Natural killer cell (primary cell): Measurements from ENCODE around the gene SULT2B1. TPM values are rescaled to one million over a fixed set of nuclear protein-coding genes. Genes with fewer than 3 reads are reported as not detected.

Experiments
- ATAC-seq, 3 donors: fragments of 150-1000 bp in 2 of 3; fragments of 200-7000 bp in 1 of 3; cut with Tn5 transposase; 1 replicate in 1 of 3; 2 replicates in 2 of 3; pipeline ENCODE4 v1.10.0; 2021; ENCODE audit warnings: mild to moderate bottlenecking in 2 of 3, moderate library complexity in 2 of 3
- DNase-seq, 2 donors: peaks; one replicate each; pipeline versions ENCODE4 v3.0.0 to v3.0.0-alpha.2; 2013 to 2021; ENCODE audit warnings: mixed read lengths in 1 of 2
- H3K27ac ChIP-seq: one replicate; pipeline ENCODE4 v1.5.1; 2013; ENCODE audit warnings: mild to moderate bottlenecking, low read length
- H3K27me3 ChIP-seq: one replicate; pipeline ENCODE4 v1.6.1; 2013; ENCODE audit warnings: low read length; ENCODE audit not compliant: control insufficient read depth, insufficient read depth
- H3K36me3 ChIP-seq: one replicate; pipeline ENCODE4 v1.6.1; 2013; ENCODE audit warnings: low read length; ENCODE audit not compliant: control insufficient read depth, insufficient read depth
- H3K4me1 ChIP-seq: one replicate; pipeline ENCODE4 v1.6.1; 2013; ENCODE audit warnings: low read length; ENCODE audit not compliant: control insufficient read depth, insufficient read depth
- H3K4me3 ChIP-seq: one replicate; pipeline ENCODE4 v1.5.1; 2013; ENCODE audit warnings: low read length
- H3K9me3 ChIP-seq: one replicate; pipeline ENCODE4 v1.6.1; 2013; ENCODE audit warnings: low read length; ENCODE audit not compliant: control insufficient read depth, insufficient read depth
- H3K27ac Mint-ChIP-seq, 2 donors: one replicate each; pipeline ENCODE4 v1.8.0; 2022; ENCODE audit warnings: mild to moderate bottlenecking in 2 of 2, mixed read lengths in 2 of 2, moderate library complexity in 1 of 2
- H3K27me3 Mint-ChIP-seq, 2 donors: one replicate each; pipeline ENCODE4 v1.8.0; 2022; ENCODE audit warnings: low read depth in 2 of 2, mixed read lengths in 2 of 2
- H3K36me3 Mint-ChIP-seq: one replicate; pipeline ENCODE4 v1.8.0; 2022; ENCODE audit warnings: mixed read lengths
- H3K4me1 Mint-ChIP-seq, 2 donors: one replicate each; pipeline ENCODE4 v1.8.0; 2022; ENCODE audit warnings: mixed read lengths in 2 of 2
- H3K4me3 Mint-ChIP-seq: one replicate; pipeline ENCODE4 v1.8.0; 2022; ENCODE audit warnings: mild to moderate bottlenecking, moderate library complexity, mixed read lengths
- H3K9me3 Mint-ChIP-seq, 2 donors: one replicate each; pipeline ENCODE4 v1.8.0; 2022; ENCODE audit warnings: mixed read lengths in 2 of 2
- WGBS: methylation state at CpG from one replicate; pipeline ENCODE4 v1.1.7; 2013; ENCODE audit warnings: missing lambda C conversion rate; ENCODE audit not compliant: insufficient coverage; 5-methylcytosine and 5-hydroxymethylcytosine counted together
- intact Hi-C: fragments of 100-400 bp; cut with micrococcal nuclease; formaldehyde crosslinking; loops from one replicate; pipeline ENCODE4 v1.14.2; 2022
- total RNA-seq, 4 donors: library from RNA; stranded (reverse); fragments of 120-200 nt in 1 of 4; gene quantifications; one replicate each; pipeline versions ENCODE4 v1.2.3 to v1.2.4, GENCODE V29; 2013 to 2022
- TF ChIP-seq, protein P1 (sequence below): fragments of 200-600 bp; IDR thresholded peaks from one replicate; pipeline ENCODE4 v1.8.0; 2022; ENCODE audit warnings: antibody characterized with exemption

SULT2B1 gene
- total RNA-seq, 3 donors from 2014 or later (not counting 1 experiment from before 2014, with no cell fraction given), result 0.40 TPM; not detected in 2

DNA sequence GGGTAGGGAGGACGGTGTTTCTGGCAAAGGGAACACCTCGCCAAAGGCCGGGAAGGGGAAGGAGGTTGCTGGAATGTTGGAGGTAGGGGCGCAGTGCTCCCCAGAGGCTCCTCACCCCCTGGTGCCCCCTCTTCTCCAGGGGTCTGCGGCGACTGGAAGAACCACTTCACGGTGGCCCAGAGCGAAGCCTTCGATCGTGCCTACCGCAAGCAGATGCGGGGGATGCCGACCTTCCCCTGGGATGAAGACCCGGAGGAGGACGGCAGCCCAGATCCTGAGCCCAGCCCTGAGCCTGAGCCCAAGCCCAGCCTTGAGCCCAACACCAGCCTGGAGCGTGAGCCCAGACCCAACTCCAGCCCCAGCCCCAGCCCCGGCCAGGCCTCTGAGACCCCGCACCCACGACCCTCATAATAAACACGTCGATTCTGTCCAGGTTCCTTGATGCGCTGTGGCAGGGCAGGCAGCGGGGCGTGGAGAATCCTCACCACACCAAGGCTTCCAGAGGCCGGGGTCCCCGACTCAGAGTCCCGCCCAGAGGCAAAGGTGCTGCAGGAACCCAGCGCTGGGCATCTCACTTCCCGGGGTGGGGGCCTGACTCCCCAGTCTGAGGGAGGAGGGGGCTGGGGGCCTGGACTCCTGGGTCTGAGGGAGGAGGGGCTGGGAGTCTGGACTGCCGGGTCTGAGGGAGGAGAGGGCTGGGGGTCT, 47.2 kb downstream of the SULT2B1 start:
- Mint-ChIP-seq H3K36me3 (no peaks in the 10 kb centered on the region), H3K4me1 (no peaks in the 10 kb centered on the region), H3K27ac (no peak overlapping the region), H3K27me3 (peaks cover 0 to 3% of the 10 kb centered on the region in 2 donors), H3K9me3 (no peaks in the 10 kb centered on the region), H3K4me3 (no peak overlapping the region)
- WGBS, result 83% methylated on average over 30 of the region's 30 CpGs
- intact Hi-C loops, result no loop called here
- Histone ChIP-seq H3K4me3 (no peak overlapping the region), H3K27ac (no peak overlapping the region), H3K4me1 (peaks cover 9% of the 10 kb centered on the region), H3K36me3 (no peaks in the 10 kb centered on the region), H3K9me3 (no peaks in the 10 kb centered on the region), H3K27me3 (no peaks in the 10 kb centered on the region)
- no peak for ATAC-seq
- TF ChIP-seq, protein P1, sequence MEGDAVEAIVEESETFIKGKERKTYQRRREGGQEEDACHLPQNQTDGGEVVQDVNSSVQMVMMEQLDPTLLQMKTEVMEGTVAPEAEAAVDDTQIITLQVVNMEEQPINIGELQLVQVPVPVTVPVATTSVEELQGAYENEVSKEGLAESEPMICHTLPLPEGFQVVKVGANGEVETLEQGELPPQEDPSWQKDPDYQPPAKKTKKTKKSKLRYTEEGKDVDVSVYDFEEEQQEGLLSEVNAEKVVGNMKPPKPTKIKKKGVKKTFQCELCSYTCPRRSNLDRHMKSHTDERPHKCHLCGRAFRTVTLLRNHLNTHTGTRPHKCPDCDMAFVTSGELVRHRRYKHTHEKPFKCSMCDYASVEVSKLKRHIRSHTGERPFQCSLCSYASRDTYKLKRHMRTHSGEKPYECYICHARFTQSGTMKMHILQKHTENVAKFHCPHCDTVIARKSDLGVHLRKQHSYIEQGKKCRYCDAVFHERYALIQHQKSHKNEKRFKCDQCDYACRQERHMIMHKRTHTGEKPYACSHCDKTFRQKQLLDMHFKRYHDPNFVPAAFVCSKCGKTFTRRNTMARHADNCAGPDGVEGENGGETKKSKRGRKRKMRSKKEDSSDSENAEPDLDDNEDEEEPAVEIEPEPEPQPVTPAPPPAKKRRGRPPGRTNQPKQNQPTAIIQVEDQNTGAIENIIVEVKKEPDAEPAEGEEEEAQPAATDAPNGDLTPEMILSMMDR, result no peak
- no peak for DNase-seq

DNA sequence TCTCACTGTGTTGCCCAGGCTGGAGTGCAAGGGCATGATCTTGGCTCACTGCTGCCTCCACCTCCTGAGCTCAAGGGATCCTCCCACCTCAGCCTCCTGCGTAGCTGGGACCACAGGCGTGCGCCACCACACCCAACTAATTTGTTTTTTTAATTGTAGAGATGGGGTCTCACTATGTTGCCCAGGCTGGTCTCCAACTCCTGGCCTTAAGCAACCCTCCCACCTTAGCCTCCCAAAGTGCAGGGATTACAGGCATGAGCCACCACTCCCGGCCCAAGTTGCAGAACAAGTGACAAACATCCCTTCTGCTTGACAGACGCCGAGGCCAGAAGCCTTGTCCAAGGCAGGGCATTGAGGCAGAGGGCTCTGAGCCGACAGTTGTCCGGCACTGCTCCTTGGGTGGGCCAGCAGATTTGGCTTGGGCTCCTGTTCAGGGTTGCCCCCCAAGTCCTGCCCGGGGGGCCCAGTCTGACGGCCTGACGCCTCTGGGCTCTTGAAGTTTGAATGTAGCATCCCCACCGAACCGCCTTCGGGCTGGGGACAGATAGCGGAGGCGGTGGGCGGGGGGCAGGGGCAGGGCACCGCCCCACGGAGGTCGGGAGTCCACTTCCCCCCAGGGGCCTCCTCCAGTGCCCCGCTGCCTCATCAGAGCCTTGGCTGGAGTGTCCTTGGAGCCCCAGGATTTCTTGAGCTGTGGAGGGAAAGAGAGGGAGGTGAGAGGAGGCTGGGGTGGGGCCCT, 48.9 kb downstream of the SULT2B1 start:
- Histone ChIP-seq H3K9me3 (no peaks in the 10 kb centered on the region), H3K36me3 (no peaks in the 10 kb centered on the region), H3K27me3 (no peaks in the 10 kb centered on the region), H3K27ac (no peak overlapping the region), H3K4me3 (no peak overlapping the region), H3K4me1 (peaks cover 9% of the 10 kb centered on the region)
- peaks cover 0 to 3% of the 10 kb centered on the region in 2 donors for H3K27me3 Mint-ChIP-seq
- WGBS, result 87% methylated on average over 19 of the region's 21 CpGs
- ATAC-seq, result no peak
- no peak overlapping the region for H3K4me3 Mint-ChIP-seq
- H3K9me3 Mint-ChIP-seq, result no peaks in the 10 kb centered on the region
- no peaks in the 10 kb centered on the region for H3K4me1 Mint-ChIP-seq
- H3K36me3 Mint-ChIP-seq, result no peaks in the 10 kb centered on the region
- TF ChIP-seq, protein P1, result no peak
- no peak for DNase-seq
- intact Hi-C loops, result no loop called here
- H3K27ac Mint-ChIP-seq, result no peak overlapping the region

DNA sequence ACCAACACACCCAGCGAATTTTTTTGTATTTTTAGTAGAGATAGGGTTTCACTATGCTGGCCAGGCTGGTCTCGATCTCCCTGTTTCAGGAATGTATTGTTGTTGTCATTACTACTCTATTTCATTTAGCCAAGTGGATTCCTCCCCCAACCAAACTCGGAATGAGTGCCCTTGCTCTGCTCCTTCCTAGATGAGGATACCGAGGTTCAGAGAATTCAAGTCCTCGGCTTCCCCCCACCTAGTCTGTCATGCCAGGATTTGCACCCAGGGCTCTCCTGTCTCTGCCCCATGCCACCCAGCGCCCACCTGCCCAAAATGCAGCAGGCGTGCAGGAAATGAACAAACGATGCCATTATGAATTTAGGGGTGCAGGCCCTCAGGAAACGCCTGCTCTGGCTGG, 51.0 kb downstream of the SULT2B1 start:
- H3K27me3 ChIP-seq, result no peaks in the 10 kb centered on the region
- TF ChIP-seq, protein P1, result no peak
- no peak overlapping the region for H3K27ac ChIP-seq
- no peaks in the 10 kb centered on the region for H3K4me1 ChIP-seq
- DNase-seq, result no peak
- H3K27ac Mint-ChIP-seq, result no peak overlapping the region
- H3K9me3 ChIP-seq, result no peaks in the 10 kb centered on the region
- H3K4me1 Mint-ChIP-seq, result no peaks in the 10 kb centered on the region
- H3K27me3 Mint-ChIP-seq, result peaks cover 0 to 3% of the 10 kb centered on the region in 2 donors
- intact Hi-C loops, result no loop called here
- 84% methylated on average over 8 of the region's 9 CpGs for WGBS
- H3K9me3 Mint-ChIP-seq, result no peaks in the 10 kb centered on the region
- H3K4me3 ChIP-seq, result no peak overlapping the region
- no peak overlapping the region for H3K4me3 Mint-ChIP-seq
- H3K36me3 Mint-ChIP-seq, result no peaks in the 10 kb centered on the region
- no peaks in the 10 kb centered on the region for H3K36me3 ChIP-seq
- no peak for ATAC-seq
